ENCODE results near the gene ABHD2.
"Not testable (repeated sequence)": the region's sequence is repeated elsewhere in the genome, so short reads cannot be mapped to it uniquely, and the experiment has no call there.

- TF ChIP-seq CTCF (IDR thresholded peaks at IDR 0.05; ENCODE audit: borderline replicate concordance, extremely low read depth, low read length, poor library complexity, severe bottlenecking); EZH2 (IDR thresholded peaks at IDR 0.05; ENCODE audit: borderline replicate concordance, low read depth, low read length, severe bottlenecking): not testable (repeated sequence)
These were observed 161.9 kb downstream of the ABHD2 start for GRCh38 chr15:89250142-89250541.

All from DND-41 (cell line).